HG03565 (cell line): ENCODE data around the gene NINJ1.
"Not testable (repeated sequence)": the region's sequence is repeated elsewhere in the genome, so short reads cannot be mapped to it uniquely, and the experiment has no call there.

Source experiments
- ATAC-seq: cut with Tn5 transposase; IDR thresholded peaks from one replicate; pipeline ENCODE4 v1.9.1; 2021; ENCODE audit warnings: mild to moderate bottlenecking, moderate library complexity; ENCODE audit not compliant: unreplicated experiment

NINJ1 gene

GRCh38 chr9:93107825-93108161, 26.3 kb downstream of the NINJ1 start:
- no peak for ATAC-seq

- no peak for ATAC-seq
Observed at GRCh38 chr9:93107151-93107824, 26.8 kb downstream of the NINJ1 start.

GRCh38 chr9:93105620-93106019, 28.4 kb downstream of the NINJ1 start:
- no peak for ATAC-seq

GRCh38 chr9:93101086-93101485, 33.0 kb downstream of the NINJ1 start:
- ATAC-seq = not testable (repeated sequence)

- ATAC-seq = no peak
Observed at GRCh38 chr9:93100276-93100636, 33.8 kb downstream of the NINJ1 start.

- no peak for ATAC-seq
Observed at GRCh38 chr9:93099551-93100275, 34.3 kb downstream of the NINJ1 start.

- ATAC-seq = no peak
Observed at GRCh38 chr9:93098236-93098946, 35.7 kb downstream of the NINJ1 start.

- ATAC-seq = no peak
Observed at GRCh38 chr9:93097511-93098201, 36.4 kb downstream of the NINJ1 start.

GRCh38 chr9:93096811-93097382, 37.2 kb downstream of the NINJ1 start:
- no peak for ATAC-seq

GRCh38 chr9:93096131-93096802, 37.8 kb downstream of the NINJ1 start, which contains the start of gene CARD19:
Gene CARD19 (plus strand): TSS chr9:93096217. CDS start chr9:93096346, 129 bp downstream.
- peak; percentile 2 for ATAC-seq

- ATAC-seq = peak; percentile 42
Observed at GRCh38 chr9:93095205-93096130, 38.6 kb downstream of the NINJ1 start.

GRCh38 chr9:93094658-93095204, 39.3 kb downstream of the NINJ1 start:
- no peak for ATAC-seq

GRCh38 chr9:93093877-93094657, 40.0 kb downstream of the NINJ1 start:
- no peak for ATAC-seq

- no peak for ATAC-seq
Observed at GRCh38 chr9:93093127-93093876, 40.7 kb downstream of the NINJ1 start.

- no peak for ATAC-seq
Observed at GRCh38 chr9:93092251-93092991, 41.6 kb downstream of the NINJ1 start.

- no peak for ATAC-seq
Observed at GRCh38 chr9:93091453-93092081, 42.5 kb downstream of the NINJ1 start.
